HCT116 (cell line): ENCODE data around the gene PFKP.

ENCODE experiments used
- POLR2A ChIP-seq: IDR thresholded peaks from 2 replicates; pipeline ENCODE4 v1.7.0; 2011; ENCODE audit warnings: borderline replicate concordance; ENCODE audit not compliant: insufficient read depth, insufficient read length; ENCODE audit errors: extremely low read depth
- TF ChIP-seq, protein P1 (sequence below): IDR thresholded peaks from 2 replicates; pipeline ENCODE4 v1.6.1; 2012; ENCODE audit warnings: low read depth

GRCh38 chr10:3103646-3104045 lies 36.3 kb downstream of the PFKP start:
- no peak for TF ChIP-seq POLR2A
- TF ChIP-seq, protein P1, sequence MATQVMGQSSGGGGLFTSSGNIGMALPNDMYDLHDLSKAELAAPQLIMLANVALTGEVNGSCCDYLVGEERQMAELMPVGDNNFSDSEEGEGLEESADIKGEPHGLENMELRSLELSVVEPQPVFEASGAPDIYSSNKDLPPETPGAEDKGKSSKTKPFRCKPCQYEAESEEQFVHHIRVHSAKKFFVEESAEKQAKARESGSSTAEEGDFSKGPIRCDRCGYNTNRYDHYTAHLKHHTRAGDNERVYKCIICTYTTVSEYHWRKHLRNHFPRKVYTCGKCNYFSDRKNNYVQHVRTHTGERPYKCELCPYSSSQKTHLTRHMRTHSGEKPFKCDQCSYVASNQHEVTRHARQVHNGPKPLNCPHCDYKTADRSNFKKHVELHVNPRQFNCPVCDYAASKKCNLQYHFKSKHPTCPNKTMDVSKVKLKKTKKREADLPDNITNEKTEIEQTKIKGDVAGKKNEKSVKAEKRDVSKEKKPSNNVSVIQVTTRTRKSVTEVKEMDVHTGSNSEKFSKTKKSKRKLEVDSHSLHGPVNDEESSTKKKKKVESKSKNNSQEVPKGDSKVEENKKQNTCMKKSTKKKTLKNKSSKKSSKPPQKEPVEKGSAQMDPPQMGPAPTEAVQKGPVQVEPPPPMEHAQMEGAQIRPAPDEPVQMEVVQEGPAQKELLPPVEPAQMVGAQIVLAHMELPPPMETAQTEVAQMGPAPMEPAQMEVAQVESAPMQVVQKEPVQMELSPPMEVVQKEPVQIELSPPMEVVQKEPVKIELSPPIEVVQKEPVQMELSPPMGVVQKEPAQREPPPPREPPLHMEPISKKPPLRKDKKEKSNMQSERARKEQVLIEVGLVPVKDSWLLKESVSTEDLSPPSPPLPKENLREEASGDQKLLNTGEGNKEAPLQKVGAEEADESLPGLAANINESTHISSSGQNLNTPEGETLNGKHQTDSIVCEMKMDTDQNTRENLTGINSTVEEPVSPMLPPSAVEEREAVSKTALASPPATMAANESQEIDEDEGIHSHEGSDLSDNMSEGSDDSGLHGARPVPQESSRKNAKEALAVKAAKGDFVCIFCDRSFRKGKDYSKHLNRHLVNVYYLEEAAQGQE: no peak
